Measurements from ENCODE around the gene PTPRM. TPM values are rescaled to one million over a fixed set of nuclear protein-coding genes. Genes with fewer than 3 reads are reported as not detected.

The PTPRM gene
- total RNA-seq, 1 experiment from 2014 or later: 42.3 TPM

DNA sequence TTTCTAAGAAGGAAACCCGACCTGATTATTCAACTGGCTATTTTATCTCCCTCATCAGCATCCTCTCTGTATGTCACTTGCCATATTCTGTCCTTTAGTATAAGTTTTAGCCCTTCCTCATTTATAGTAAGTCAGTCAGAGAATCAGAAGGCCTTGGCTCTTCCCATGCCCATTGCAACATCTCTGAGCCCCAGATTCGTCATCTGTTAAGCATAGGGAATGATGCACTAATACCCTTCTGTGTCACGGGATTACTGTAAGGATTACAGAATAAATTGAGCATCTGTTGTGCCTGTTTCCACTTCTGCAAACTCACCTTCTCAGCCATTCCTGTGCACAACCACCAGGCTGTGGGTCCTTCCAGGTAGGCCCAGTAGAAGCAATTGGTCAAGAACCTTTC, 784.0 kb downstream of the PTPRM start:
- Mint-ChIP-seq H3K4me1 (ENCODE audit: low read depth, unreplicated experiment) (no peaks in the 10 kb centered on the region), H3K27me3 (ENCODE audit: unreplicated experiment) (no peaks in the 10 kb centered on the region), H3K4me3 (ENCODE audit: low read depth, unreplicated experiment) (no peak overlapping the region), H3K27ac (ENCODE audit: unreplicated experiment) (no peak overlapping the region), H3K36me3 (ENCODE audit: insufficient read depth, unreplicated experiment) (no peaks in the 10 kb centered on the region), H3K9me3 (ENCODE audit: low read depth, unreplicated experiment) (no peaks in the 10 kb centered on the region)
- BruUV-seq (replicated peaks): no TSS peak
- CTCF ChIA-PET: no interaction called here
- TF ChIP-seq, protein P1, sequence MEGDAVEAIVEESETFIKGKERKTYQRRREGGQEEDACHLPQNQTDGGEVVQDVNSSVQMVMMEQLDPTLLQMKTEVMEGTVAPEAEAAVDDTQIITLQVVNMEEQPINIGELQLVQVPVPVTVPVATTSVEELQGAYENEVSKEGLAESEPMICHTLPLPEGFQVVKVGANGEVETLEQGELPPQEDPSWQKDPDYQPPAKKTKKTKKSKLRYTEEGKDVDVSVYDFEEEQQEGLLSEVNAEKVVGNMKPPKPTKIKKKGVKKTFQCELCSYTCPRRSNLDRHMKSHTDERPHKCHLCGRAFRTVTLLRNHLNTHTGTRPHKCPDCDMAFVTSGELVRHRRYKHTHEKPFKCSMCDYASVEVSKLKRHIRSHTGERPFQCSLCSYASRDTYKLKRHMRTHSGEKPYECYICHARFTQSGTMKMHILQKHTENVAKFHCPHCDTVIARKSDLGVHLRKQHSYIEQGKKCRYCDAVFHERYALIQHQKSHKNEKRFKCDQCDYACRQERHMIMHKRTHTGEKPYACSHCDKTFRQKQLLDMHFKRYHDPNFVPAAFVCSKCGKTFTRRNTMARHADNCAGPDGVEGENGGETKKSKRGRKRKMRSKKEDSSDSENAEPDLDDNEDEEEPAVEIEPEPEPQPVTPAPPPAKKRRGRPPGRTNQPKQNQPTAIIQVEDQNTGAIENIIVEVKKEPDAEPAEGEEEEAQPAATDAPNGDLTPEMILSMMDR (IDR thresholded peaks at IDR 0.05; ENCODE audit: unreplicated experiment): no peak
- no peak for DNase-seq
- intact Hi-C loops (cut with micrococcal nuclease; ENCODE audit: unreplicated experiment): no loop called here

DNA sequence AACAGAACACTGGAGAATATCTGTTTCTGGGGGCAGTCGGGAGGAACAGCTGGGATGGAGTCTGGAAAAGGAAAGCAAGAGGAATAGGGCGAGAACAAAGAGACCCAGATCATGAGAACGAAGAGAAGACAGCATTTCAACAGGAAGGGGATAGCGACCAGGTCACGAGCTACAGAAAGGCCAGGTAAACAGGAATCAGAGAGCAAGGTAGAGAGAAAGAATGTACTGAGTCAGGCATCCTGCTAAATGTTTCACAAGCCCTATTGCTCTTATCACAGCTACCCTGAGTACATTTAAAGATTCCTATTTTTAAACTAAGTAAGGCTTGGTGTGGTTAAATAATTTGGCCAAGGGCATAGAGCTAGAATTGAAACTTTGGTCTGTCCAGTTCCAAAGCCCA, 787.2 kb downstream of the PTPRM start:
- H3K9me3 Mint-ChIP-seq (ENCODE audit: low read depth, unreplicated experiment): no peaks in the 10 kb centered on the region
- no peaks in the 10 kb centered on the region for H3K27me3 Mint-ChIP-seq (ENCODE audit: unreplicated experiment)
- H3K4me3 Mint-ChIP-seq (ENCODE audit: low read depth, unreplicated experiment): no peak overlapping the region
- BruUV-seq (replicated peaks): no TSS peak
- H3K27ac Mint-ChIP-seq (ENCODE audit: unreplicated experiment): no peak overlapping the region
- H3K4me1 Mint-ChIP-seq (ENCODE audit: low read depth, unreplicated experiment): no peaks in the 10 kb centered on the region
- no peak for DNase-seq
- intact Hi-C loops (cut with micrococcal nuclease; ENCODE audit: unreplicated experiment): no loop called here
- TF ChIP-seq, protein P1 (IDR thresholded peaks at IDR 0.05; ENCODE audit: unreplicated experiment): no peak
- CTCF ChIA-PET: no interaction called here
- no peaks in the 10 kb centered on the region for H3K36me3 Mint-ChIP-seq (ENCODE audit: insufficient read depth, unreplicated experiment)

DNA sequence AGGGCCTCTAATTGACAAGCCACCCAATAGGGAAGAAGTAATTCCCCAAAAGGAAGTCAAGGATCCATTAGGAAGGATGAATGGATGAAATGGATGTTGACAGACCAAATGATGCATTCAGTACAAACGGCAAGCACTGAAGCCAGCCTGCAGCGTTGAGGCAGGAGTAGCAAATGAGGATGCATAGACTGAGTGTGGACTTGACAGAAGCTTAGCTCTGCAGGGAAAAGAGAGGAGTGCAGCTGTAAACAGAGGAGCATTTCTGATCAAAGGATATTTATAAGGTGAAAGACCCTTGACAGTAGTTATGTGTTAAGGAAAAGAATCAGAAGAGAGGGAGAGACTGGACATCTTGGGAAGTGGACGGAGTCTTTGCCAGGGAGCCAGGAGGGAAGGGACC, 788.9 kb downstream of the PTPRM start:
- intact Hi-C loops (cut with micrococcal nuclease; ENCODE audit: unreplicated experiment): no loop called here
- Mint-ChIP-seq H3K9me3 (ENCODE audit: low read depth, unreplicated experiment) (no peaks in the 10 kb centered on the region), H3K27ac (ENCODE audit: unreplicated experiment) (no peak overlapping the region)

DNA sequence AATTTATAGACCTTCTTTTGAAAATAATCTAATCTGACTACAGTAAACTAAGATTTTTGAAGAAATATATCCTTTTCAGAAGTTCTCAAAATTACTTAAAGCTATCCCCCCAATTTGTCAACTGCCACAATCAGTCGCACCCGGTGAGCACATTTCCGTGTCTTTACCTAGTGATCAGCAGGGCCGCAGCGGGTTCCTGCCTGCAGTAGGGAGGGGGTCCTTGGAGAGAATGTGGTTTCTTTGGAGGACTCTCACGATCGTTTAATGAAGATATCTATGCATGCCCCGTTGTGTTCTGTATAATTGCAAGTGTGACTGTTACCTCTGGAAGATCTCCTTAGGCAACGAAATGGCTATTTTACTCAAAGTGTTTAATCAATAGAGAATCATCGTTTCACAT, 790.2 kb downstream of the PTPRM start:
- Mint-ChIP-seq H3K36me3 (ENCODE audit: insufficient read depth, unreplicated experiment) (no peaks in the 10 kb centered on the region), H3K4me1 (ENCODE audit: low read depth, unreplicated experiment) (no peaks in the 10 kb centered on the region), H3K9me3 (ENCODE audit: low read depth, unreplicated experiment) (no peaks in the 10 kb centered on the region), H3K4me3 (ENCODE audit: low read depth, unreplicated experiment) (no peak overlapping the region), H3K27me3 (ENCODE audit: unreplicated experiment) (no peaks in the 10 kb centered on the region), H3K27ac (ENCODE audit: unreplicated experiment) (no peak overlapping the region)
- no peak for DNase-seq
- BruUV-seq (replicated peaks): no TSS peak
- TF ChIP-seq, protein P1 (IDR thresholded peaks at IDR 0.05; ENCODE audit: unreplicated experiment): no peak
- CTCF ChIA-PET: interaction anchor here (0.6 kb wide), 1 partner anchor 210 kb away, joined by 3 read pairs; no protein-coding TSS in a partner anchor
- intact Hi-C loops (cut with micrococcal nuclease; ENCODE audit: unreplicated experiment): no loop called here

More for the DNA sequence above, 788.9 kb downstream of the PTPRM start:
- CTCF ChIA-PET: no interaction called here
- Mint-ChIP-seq H3K27me3 (ENCODE audit: unreplicated experiment) (no peaks in the 10 kb centered on the region), H3K4me1 (ENCODE audit: low read depth, unreplicated experiment) (no peaks in the 10 kb centered on the region), H3K4me3 (ENCODE audit: low read depth, unreplicated experiment) (no peak overlapping the region), H3K36me3 (ENCODE audit: insufficient read depth, unreplicated experiment) (no peaks in the 10 kb centered on the region)
- BruUV-seq (replicated peaks): no TSS peak
- TF ChIP-seq, protein P1 (IDR thresholded peaks at IDR 0.05; ENCODE audit: unreplicated experiment): no peak
- DNase-seq: no peak

Data from Calu3 (cell line).